Heart left ventricle (tissue), 13 donors: ENCODE results near the gene BCAS1.

Source experiments
- CTCF ChIP-seq, 12 donors: fragments of 200-600 bp; sonication (generic) in 4 of 12; IDR thresholded peaks; one replicate each; pipeline versions ENCODE4 v1.5.0 to v1.8.0; 2018 to 2022; ENCODE audit warnings: antibody characterized with exemption in 12 of 12, mild to moderate bottlenecking in 5 of 12
- POLR2A ChIP-seq, 2 donors: fragments of 450-650 bp; IDR thresholded peaks; one replicate each; pipeline ENCODE4 v1.6.1; 2017; ENCODE audit warnings: antibody characterized with exemption in 2 of 2, mild to moderate bottlenecking in 2 of 2, moderate library complexity in 2 of 2
- donor health status: ischemic (EF 13 %, LVEDD 7.1; RV severe dilation, severe dysfunction).
- donor health status: DM: no; HTN: yes; CAD: no.
- donor health status: DM: no; HTN: no; CAD: no.
- donor health status: ischemic (EF 25% LVEDD 6.9; RV normal size, moderate dysfunction).
- donor health status: ischemic (EF 25% LVEDD 5.7; RV mildly dilated, moderate dysfunction).
- donor health status: ischemic (EF 35%, LVEDD 5.7; RV mildly dilated, moderate dysfunction).
- donor health status: nonischemic (EF 11% LVEDD 7.7; RV severe dilation, severe dysfunction).
- donor health status: DM: yes; HTN: yes; CAD: no.
- donor health status: PGD.
- donor health status: ischemic (EF 29% LVEDD 5.4; RV normal size, mild dysfunction).
- donor health status: nonischemic (EF 23%, LVEDD 6.1; RV moderate dilation, normal function).

GRCh38 chr20:53901497-53902096 is 168.8 kb downstream of the BCAS1 start:
- TF ChIP-seq CTCF (IDR thresholded peaks at IDR 0.05) (no peak), POLR2A (IDR thresholded peaks at IDR 0.05) (no peak)
